ENCODE measurements around the gene TNFAIP8L3. TPM values are rescaled to one million over a fixed set of nuclear protein-coding genes. Genes with fewer than 3 reads are reported as not detected.

The TNFAIP8L3 gene
- total RNA-seq, 2 donors from 2014 or later: 0.87 to 3.5 TPM

GRCh38 chr15:51137024-51137423 lies 42.3 kb upstream of the TNFAIP8L3 start:
- no peaks in the 10 kb centered on the region for H3K9me3 ChIP-seq
- no peak for DNase-seq (ENCODE audit: low spot score)
- TF ChIP-seq POLR2A (IDR thresholded peaks at IDR 0.05): no peak
- TF ChIP-seq CTCF (IDR thresholded peaks at IDR 0.05): no peak
- TF ChIP-seq POLR2AphosphoS5 (IDR thresholded peaks at IDR 0.05): no peak
- H3K36me3 ChIP-seq: no peaks in the 10 kb centered on the region
- intact Hi-C loops (cut with DNase I): no loop called here
- WGBS: 96% methylated on average over 1 of the region's 1 CpG
- H3K4me1 ChIP-seq (replicated peaks): no peaks in the 10 kb centered on the region
- H3K4me3 ChIP-seq: no peak overlapping the region
- no peaks in the 10 kb centered on the region for H3K27me3 ChIP-seq (replicated peaks; ENCODE audit: insufficient read depth)
- H3K27ac ChIP-seq: no peak overlapping the region

- Histone ChIP-seq H3K27ac (no peak overlapping the region), H3K36me3 (no peaks in the 10 kb centered on the region), H3K4me3 (no peak overlapping the region), H3K9me3 (no peaks in the 10 kb centered on the region), H3K27me3 (replicated peaks; ENCODE audit: insufficient read depth) (no peaks in the 10 kb centered on the region), H3K4me1 (replicated peaks) (no peaks in the 10 kb centered on the region)
- TF ChIP-seq POLR2AphosphoS5 (IDR thresholded peaks at IDR 0.05) (no peak), CTCF (IDR thresholded peaks at IDR 0.05) (no peak), POLR2A (IDR thresholded peaks at IDR 0.05) (no peak)
- intact Hi-C loops (cut with DNase I): no loop called here
- no peak for DNase-seq (ENCODE audit: low spot score)
- 62% methylated on average over 2 of the region's 2 CpGs for whole genome bisulfite sequencing
These were observed 40.6 kb upstream of the TNFAIP8L3 start for GRCh38 chr15:51135276-51135675.

- no peak for TF ChIP-seq CTCF (IDR thresholded peaks at IDR 0.05)
- TF ChIP-seq POLR2A (IDR thresholded peaks at IDR 0.05): no peak
- no peak for TF ChIP-seq POLR2AphosphoS5 (IDR thresholded peaks at IDR 0.05)
- no peak for DNase-seq (ENCODE audit: low spot score)
- H3K36me3 ChIP-seq: no peaks in the 10 kb centered on the region
- H3K4me1 ChIP-seq (replicated peaks): no peaks in the 10 kb centered on the region
- no peaks in the 10 kb centered on the region for H3K9me3 ChIP-seq
- intact Hi-C loops (cut with DNase I): no loop called here
- H3K27me3 ChIP-seq (replicated peaks; ENCODE audit: insufficient read depth): no peaks in the 10 kb centered on the region
- H3K4me3 ChIP-seq: no peak overlapping the region
- no peak overlapping the region for H3K27ac ChIP-seq
These were observed 39.9 kb upstream of the TNFAIP8L3 start for GRCh38 chr15:51134416-51135199.

GRCh38 chr15:51133140-51133765 lies 38.5 kb upstream of the TNFAIP8L3 start:
- H3K4me1 ChIP-seq (replicated peaks): no peaks in the 10 kb centered on the region
- WGBS: 63% methylated on average over 7 of the region's 7 CpGs
- intact Hi-C loops (cut with DNase I): no loop called here
- H3K9me3 ChIP-seq: no peaks in the 10 kb centered on the region
- H3K27me3 ChIP-seq (replicated peaks; ENCODE audit: insufficient read depth): no peaks in the 10 kb centered on the region
- H3K27ac ChIP-seq: peak overlapping the region in 1 of 2 donors; percentile 7
- no peaks in the 10 kb centered on the region for H3K36me3 ChIP-seq
- H3K4me3 ChIP-seq: no peak overlapping the region
- DNase-seq (ENCODE audit: low spot score): no peak
- TF ChIP-seq POLR2A (IDR thresholded peaks at IDR 0.05) (no peak), CTCF (IDR thresholded peaks at IDR 0.05) (no peak), POLR2AphosphoS5 (IDR thresholded peaks at IDR 0.05) (no peak)
